Measurements from ENCODE around the gene CEBPG. TPM values are rescaled to one million over a fixed set of nuclear protein-coding genes. Genes with fewer than 3 reads are reported as not detected.
A peak's percentile ranks its signal among the peaks of the same experiment; 100 is the strongest.

CEBPG gene
- total RNA-seq, 6 experiments from 2014 or later: 15.0 to 32.3 (median 27.1) TPM

DNA sequence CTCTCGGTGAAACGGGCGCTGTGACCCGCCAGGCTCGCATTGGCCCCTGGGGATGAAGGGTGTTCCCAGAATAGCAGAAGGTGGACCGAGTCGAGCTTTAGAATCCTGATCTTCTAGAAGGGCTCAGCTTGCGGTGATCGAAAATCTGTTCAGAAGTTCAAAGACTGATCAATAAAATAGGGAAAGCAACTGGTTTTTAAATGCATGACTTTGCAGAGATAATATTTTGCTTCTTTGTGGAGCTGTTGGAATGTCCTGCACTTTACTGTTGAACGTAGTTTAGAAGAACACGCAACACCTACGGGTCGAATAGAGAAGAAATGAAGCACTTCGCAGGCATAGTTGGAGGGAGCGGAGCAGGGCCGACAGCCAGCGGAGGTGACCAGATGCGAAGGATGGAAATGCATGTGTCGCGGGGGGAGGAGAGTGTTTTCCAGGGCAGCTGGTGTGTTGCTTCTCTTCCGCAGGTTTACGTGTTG, 766 bp downstream of the CEBPG start:
- DNase-seq (peak in 1 of 3 donors; percentile 40), ATAC-seq (peak; percentile 5 to 41 (median 11))
- TF ChIP-seq, protein P1, sequence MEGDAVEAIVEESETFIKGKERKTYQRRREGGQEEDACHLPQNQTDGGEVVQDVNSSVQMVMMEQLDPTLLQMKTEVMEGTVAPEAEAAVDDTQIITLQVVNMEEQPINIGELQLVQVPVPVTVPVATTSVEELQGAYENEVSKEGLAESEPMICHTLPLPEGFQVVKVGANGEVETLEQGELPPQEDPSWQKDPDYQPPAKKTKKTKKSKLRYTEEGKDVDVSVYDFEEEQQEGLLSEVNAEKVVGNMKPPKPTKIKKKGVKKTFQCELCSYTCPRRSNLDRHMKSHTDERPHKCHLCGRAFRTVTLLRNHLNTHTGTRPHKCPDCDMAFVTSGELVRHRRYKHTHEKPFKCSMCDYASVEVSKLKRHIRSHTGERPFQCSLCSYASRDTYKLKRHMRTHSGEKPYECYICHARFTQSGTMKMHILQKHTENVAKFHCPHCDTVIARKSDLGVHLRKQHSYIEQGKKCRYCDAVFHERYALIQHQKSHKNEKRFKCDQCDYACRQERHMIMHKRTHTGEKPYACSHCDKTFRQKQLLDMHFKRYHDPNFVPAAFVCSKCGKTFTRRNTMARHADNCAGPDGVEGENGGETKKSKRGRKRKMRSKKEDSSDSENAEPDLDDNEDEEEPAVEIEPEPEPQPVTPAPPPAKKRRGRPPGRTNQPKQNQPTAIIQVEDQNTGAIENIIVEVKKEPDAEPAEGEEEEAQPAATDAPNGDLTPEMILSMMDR (IDR thresholded peaks at IDR 0.05): peak in 1 of 4 donors; percentile 7
- TF ChIP-seq POLR2A (IDR thresholded peaks at IDR 0.05): no peak
- intact Hi-C loops (cut with DNase I): no loop called here
- H3K27me3 ChIP-seq: no peaks in the 10 kb centered on the region
- H3K9me3 ChIP-seq: no peaks in the 10 kb centered on the region
- H3K36me3 ChIP-seq: no peaks in the 10 kb centered on the region
- peak overlapping the region; percentile 95 to 97 (median 96) for H3K27ac ChIP-seq
- 1% methylated on average over 22 of the region's 22 CpGs for WGBS (ENCODE audit: insufficient coverage, low coverage, low lambda C conversion rate, missing lambda C conversion rate)
- H3K4me1 ChIP-seq: peaks cover 0 to 47% (median 20%) of the 10 kb centered on the region in 4 donors
- H3K4me3 ChIP-seq: peak overlapping the region; percentile 70 to 85 (median 72)

DNA sequence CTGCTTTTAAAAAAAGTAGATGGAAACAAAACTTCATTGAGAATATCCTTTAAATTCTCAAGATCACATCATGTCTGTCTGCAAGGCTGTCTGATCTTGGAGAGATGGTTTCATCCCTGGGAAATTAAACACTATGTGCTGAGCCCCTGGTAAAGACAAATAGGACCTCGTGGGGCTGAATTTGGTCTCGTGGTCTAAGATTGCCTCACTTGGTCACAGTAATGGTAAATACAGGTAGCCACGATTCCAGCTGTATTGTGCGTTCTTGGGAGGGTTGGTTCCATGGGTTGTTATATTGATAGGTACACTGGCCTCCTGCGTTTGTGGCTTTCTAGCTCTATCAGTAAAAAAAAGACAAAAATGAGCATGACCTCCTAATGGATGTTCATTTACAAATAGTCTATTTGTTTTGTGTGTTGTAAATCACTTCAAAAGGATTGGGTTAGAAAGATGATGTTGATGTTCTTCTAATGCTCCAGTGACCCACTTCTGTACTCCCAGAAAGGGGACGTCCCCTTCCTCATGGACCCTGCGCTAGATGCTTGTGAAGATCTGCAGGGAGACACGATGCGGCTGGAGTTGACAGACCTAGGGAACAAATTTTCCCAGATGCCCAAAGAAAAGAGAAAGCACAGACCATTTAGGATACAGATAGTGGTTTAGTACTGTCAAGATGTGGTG, 1.8 kb downstream of the CEBPG start:
- H3K36me3 ChIP-seq: peaks cover 0 to 8% (median 0%) of the 10 kb centered on the region in 4 donors
- peaks cover 0 to 55% (median 24%) of the 10 kb centered on the region in 4 donors for H3K4me1 ChIP-seq
- TF ChIP-seq, protein P1 (IDR thresholded peaks at IDR 0.05): no peak
- peak; percentile 37 for TF ChIP-seq POLR2A (IDR thresholded peaks at IDR 0.05)
- no peak for DNase-seq
- no peak for ATAC-seq
- WGBS (ENCODE audit: insufficient coverage, low coverage, low lambda C conversion rate, missing lambda C conversion rate): 9% methylated on average over 9 of the region's 9 CpGs
- intact Hi-C loops (cut with DNase I): no loop called here
- peak overlapping the region; percentile 70 to 85 (median 72) for H3K4me3 ChIP-seq
- no peaks in the 10 kb centered on the region for H3K27me3 ChIP-seq
- no peaks in the 10 kb centered on the region for H3K9me3 ChIP-seq
- H3K27ac ChIP-seq: peak overlapping the region; percentile 95 to 97 (median 96)

DNA sequence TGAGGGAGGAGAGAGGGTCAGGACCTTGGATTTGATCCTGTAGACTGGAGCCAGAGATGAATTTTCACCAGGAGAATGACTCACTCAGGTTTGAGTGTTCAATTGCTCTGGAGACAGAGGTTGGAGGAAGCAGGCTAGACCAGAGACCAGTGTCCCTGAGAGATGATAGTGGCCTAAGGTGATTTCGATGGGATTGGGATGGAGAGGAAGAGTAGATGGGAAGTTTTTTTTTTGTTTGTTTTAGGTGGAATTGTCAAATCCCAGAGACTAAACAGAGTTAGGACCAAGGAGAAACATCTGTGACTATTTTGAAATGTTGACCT, 2.3 kb downstream of the CEBPG start:
- Histone ChIP-seq H3K9me3 (no peaks in the 10 kb centered on the region), H3K4me3 (peak overlapping the region in 1 of 3 donors; percentile 70), H3K4me1 (peaks cover 0 to 55% (median 26%) of the 10 kb centered on the region in 4 donors), H3K27ac (peak overlapping the region; percentile 6 to 96 (median 95)), H3K36me3 (peaks cover 0 to 8% (median 0%) of the 10 kb centered on the region in 4 donors), H3K27me3 (no peaks in the 10 kb centered on the region)
- intact Hi-C loops (cut with DNase I): no loop called here
- WGBS (ENCODE audit: insufficient coverage, low coverage, low lambda C conversion rate, missing lambda C conversion rate): 43% methylated on average over 1 of the region's 1 CpG
- DNase-seq (no peak), ATAC-seq (peak in 1 of 4 donors; percentile 36)
- TF ChIP-seq POLR2A (IDR thresholded peaks at IDR 0.05): no peak
- TF ChIP-seq, protein P1 (IDR thresholded peaks at IDR 0.05): no peak

DNA sequence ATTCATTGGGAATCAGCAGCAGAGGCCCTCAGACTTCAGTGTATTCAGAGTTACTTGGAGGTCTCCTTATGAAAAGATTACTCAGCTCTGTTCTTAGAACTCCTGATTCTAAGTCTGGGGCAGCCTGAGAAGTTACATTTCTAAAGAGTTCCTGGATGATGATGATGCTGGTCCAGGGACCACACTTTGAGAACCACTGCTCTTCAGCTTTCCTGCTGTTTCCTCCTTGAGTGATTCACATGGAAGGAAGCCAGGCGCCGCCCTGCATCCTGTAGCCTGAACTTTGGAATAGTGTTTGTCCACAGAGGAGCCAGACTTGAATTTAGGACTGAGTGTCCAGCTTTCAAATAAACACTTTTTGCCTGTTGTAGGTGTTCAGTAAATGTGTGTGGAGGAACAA, 2.9 kb downstream of the CEBPG start:
- intact Hi-C loops (cut with DNase I): no loop called here
- ATAC-seq: peak; percentile 32 to 52 (median 48)
- Histone ChIP-seq H3K9me3 (no peaks in the 10 kb centered on the region), H3K27ac (peak overlapping the region; percentile 52 to 96 (median 95)), H3K4me3 (peak overlapping the region in 1 of 3 donors; percentile 22), H3K27me3 (no peaks in the 10 kb centered on the region), H3K36me3 (peaks cover 0 to 8% (median under 1%) of the 10 kb centered on the region in 4 donors), H3K4me1 (peaks cover 0 to 58% (median 29%) of the 10 kb centered on the region in 4 donors)
- TF ChIP-seq, protein P1 (IDR thresholded peaks at IDR 0.05): no peak
- peak; percentile 25 for TF ChIP-seq POLR2A (IDR thresholded peaks at IDR 0.05)
- no CpG with 5 or more reads among the region's 2 CpGs for WGBS (ENCODE audit: insufficient coverage, low coverage, low lambda C conversion rate, missing lambda C conversion rate)
- DNase-seq: peak; percentile 83 to 85 (median 85)
